ENCODE measurements around the gene NKAIN2. TPM values are rescaled to one million over a fixed set of nuclear protein-coding genes. Genes with fewer than 3 reads are reported as not detected.

NKAIN2 gene
- total and polyA plus RNA-seq, 2 donors (not counting 3 experiments of a cell fraction or from before 2014, with no cell fraction given) = 0.03 TPM; not detected in 1

DNA sequence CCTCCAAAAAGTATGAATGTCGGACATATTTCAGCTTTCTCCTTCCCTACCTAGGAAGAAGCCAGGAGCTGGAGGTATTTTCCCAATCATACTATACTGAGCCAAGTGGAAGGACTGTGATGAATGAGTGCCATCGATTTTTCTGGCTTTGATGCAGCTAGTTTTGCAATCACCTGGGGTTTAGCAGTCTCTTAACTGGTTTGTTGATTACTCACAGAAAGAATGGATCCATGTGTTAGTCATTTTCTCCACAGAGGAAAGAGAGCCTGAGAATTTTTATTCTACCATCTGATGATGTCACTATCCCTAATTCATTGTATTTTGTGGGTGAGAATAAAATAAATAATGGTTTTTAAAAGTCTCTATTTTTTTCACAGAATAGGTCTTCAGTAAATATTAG lies 875.7 kb downstream of the NKAIN2 start:
- H3K4me2 ChIP-seq (ENCODE audit: insufficient read depth, low read length) = no peak overlapping the region
- no peak overlapping the region for H3K9ac ChIP-seq (replicated peaks; ENCODE audit: extremely low read depth, insufficient read depth, low read length)
- no peak overlapping the region for H3K27ac ChIP-seq (ENCODE audit: insufficient read depth, low read depth, low read length)
- H3K27me3 ChIP-seq (ENCODE audit: control insufficient read depth in 2 of 2, insufficient read depth in 2 of 2, low read length in 2 of 2) = no peaks in the 10 kb centered on the region
- ChIA-PET POLR2A (no interaction called here), CTCF (no interaction called here)
- no peaks in the 10 kb centered on the region for H3K9me3 ChIP-seq (replicated peaks; ENCODE audit: control insufficient read depth, insufficient read depth, low read length)
- no peak overlapping the region for H2AFZ ChIP-seq (ENCODE audit: low read depth, low read length)
- dilution Hi-C loops (cut with MboI; ENCODE audit: extremely low pct_ligation_motif_present, low sequenced_read_pairs) = no loop called here
- H3K9me1 ChIP-seq (replicated peaks; ENCODE audit: control insufficient read depth, extremely low read depth, insufficient read depth, low read length) = no peaks in the 10 kb centered on the region
- no peak overlapping the region for H3K4me3 ChIP-seq (replicated peaks in 1 of 3; ENCODE audit: insufficient read depth in 1 of 3, low read depth in 1 of 3, low read length in 3 of 3)
- H3K4me1 ChIP-seq (ENCODE audit: control insufficient read depth, extremely low read depth, insufficient read depth, low read length) = no peaks in the 10 kb centered on the region
- DNase-seq (ENCODE audit: low read depth, low spot score) = no peak
- no peak for FAIRE-seq
- BruUV-seq (replicated peaks) = no TSS peak
- no peaks in the 10 kb centered on the region for H3K79me2 ChIP-seq (ENCODE audit: control insufficient read depth, insufficient read depth, low read length)
- TF ChIP-seq MYC (IDR thresholded peaks at IDR 0.05; ENCODE audit: low read depth, low read length) = no peak
- no peak for TF ChIP-seq POLR2AphosphoS5 (IDR thresholded peaks at IDR 0.05; ENCODE audit: insufficient read depth, low read depth, low read length)
- no peak for TF ChIP-seq EZH2 (IDR thresholded peaks at IDR 0.05; ENCODE audit: borderline replicate concordance, low read depth, low read length, severe bottlenecking)
- TF ChIP-seq, protein P1, sequence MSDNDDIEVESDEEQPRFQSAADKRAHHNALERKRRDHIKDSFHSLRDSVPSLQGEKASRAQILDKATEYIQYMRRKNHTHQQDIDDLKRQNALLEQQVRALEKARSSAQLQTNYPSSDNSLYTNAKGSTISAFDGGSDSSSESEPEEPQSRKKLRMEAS (IDR thresholded peaks at IDR 0.05; ENCODE audit: insufficient read depth, insufficient read length) = no peak
- no peak for TF ChIP-seq GATA2 (IDR thresholded peaks at IDR 0.05; ENCODE audit: insufficient read depth, insufficient read length, low read depth, low read length)
- H4K20me1 ChIP-seq (replicated peaks; ENCODE audit: control insufficient read depth, extremely low read depth, insufficient read depth, low read length) = no peaks in the 10 kb centered on the region
- H3K36me3 ChIP-seq (ENCODE audit: control insufficient read depth in 2 of 2, extremely low read depth in 1 of 2, insufficient read depth in 2 of 2, low read length in 2 of 2) = no peaks in the 10 kb centered on the region
- intact Hi-C loops (cut with micrococcal nuclease) = no loop called here

GRCh38 chr6:124682751-124683150 lies 879.1 kb downstream of the NKAIN2 start:
- POLR2A ChIA-PET = no interaction called here
- dilution Hi-C loops (cut with MboI; ENCODE audit: extremely low pct_ligation_motif_present, low sequenced_read_pairs) = no loop called here
- H3K27ac ChIP-seq (ENCODE audit: insufficient read depth, low read depth, low read length) = no peak overlapping the region
- DNase-seq (ENCODE audit: low read depth, low spot score) (no peak), FAIRE-seq (no peak)
- no peak for TF ChIP-seq FOS (IDR thresholded peaks at IDR 0.05; ENCODE audit: borderline replicate concordance, insufficient read depth, low read length)
- H3K9me3 ChIP-seq (replicated peaks; ENCODE audit: control insufficient read depth, insufficient read depth, low read length) = no peaks in the 10 kb centered on the region
- H3K4me1 ChIP-seq (ENCODE audit: control insufficient read depth, extremely low read depth, insufficient read depth, low read length) = no peaks in the 10 kb centered on the region
- no peak overlapping the region for H2AFZ ChIP-seq (ENCODE audit: low read depth, low read length)
- intact Hi-C loops (cut with micrococcal nuclease) = no loop called here
- H3K79me2 ChIP-seq (ENCODE audit: control insufficient read depth, insufficient read depth, low read length) = no peaks in the 10 kb centered on the region
- no peaks in the 10 kb centered on the region for H3K9me1 ChIP-seq (replicated peaks; ENCODE audit: control insufficient read depth, extremely low read depth, insufficient read depth, low read length)
- no peaks in the 10 kb centered on the region for H4K20me1 ChIP-seq (replicated peaks; ENCODE audit: control insufficient read depth, extremely low read depth, insufficient read depth, low read length)
- no TSS peak for BruUV-seq (replicated peaks)
- H3K4me2 ChIP-seq (ENCODE audit: insufficient read depth, low read length) = no peak overlapping the region
- no peak overlapping the region for H3K9ac ChIP-seq (replicated peaks; ENCODE audit: extremely low read depth, insufficient read depth, low read length)
- CTCF ChIA-PET = no interaction called here
- H3K36me3 ChIP-seq (ENCODE audit: control insufficient read depth in 2 of 2, extremely low read depth in 1 of 2, insufficient read depth in 2 of 2, low read length in 2 of 2) = no peaks in the 10 kb centered on the region
- no peaks in the 10 kb centered on the region for H3K27me3 ChIP-seq (ENCODE audit: control insufficient read depth in 2 of 2, insufficient read depth in 2 of 2, low read length in 2 of 2)
- no peak overlapping the region for H3K4me3 ChIP-seq (replicated peaks in 1 of 3; ENCODE audit: insufficient read depth in 1 of 3, low read depth in 1 of 3, low read length in 3 of 3)
